CD4-positive, CD25-positive, alpha-beta regulatory T cell (primary cell): ENCODE data around the gene DNAI2. TPM values are rescaled to one million over a fixed set of nuclear protein-coding genes. Genes with fewer than 3 reads are reported as not detected.

Experiments used
- ATAC-seq, 2 donors: fragments of 150-1000 bp; cut with Tn5 transposase; one replicate each; pipeline ENCODE4 v1.10.0; 2021; ENCODE audit warnings: low read depth in 2 of 2, moderate number of reproducible peaks in 2 of 2, moderate library complexity in 1 of 2
- DNase-seq, 3 donors: peaks; one replicate each; pipeline versions ENCODE4 v3.0.0 to v3.0.0-alpha.2; 2012 to 2022; ENCODE audit warnings: mixed read lengths in 1 of 3
- H3K27ac ChIP-seq: one replicate; pipeline ENCODE4 v1.7.0; 2013; ENCODE audit warnings: mild to moderate bottlenecking, low read length; ENCODE audit not compliant: insufficient read depth, poor library complexity, severe bottlenecking
- H3K27me3 ChIP-seq: one replicate; pipeline ENCODE4 v1.7.0; 2013; ENCODE audit warnings: low read length; ENCODE audit not compliant: control insufficient read depth, insufficient read depth
- H3K36me3 ChIP-seq: one replicate; pipeline ENCODE4 v1.7.0; 2013; ENCODE audit warnings: mild to moderate bottlenecking, low read length, moderate library complexity; ENCODE audit not compliant: control insufficient read depth, insufficient read depth
- H3K4me1 ChIP-seq: 2 replicates; pipeline ENCODE4 v1.7.0; 2013; ENCODE audit warnings: mild to moderate bottlenecking, low read length; ENCODE audit not compliant: insufficient read depth, control insufficient read depth, poor library complexity, severe bottlenecking
- H3K4me3 ChIP-seq: one replicate; pipeline ENCODE4 v1.7.0; 2013; ENCODE audit warnings: low read depth, mild to moderate bottlenecking, low read length, moderate library complexity
- H3K9me3 ChIP-seq, 2 experiments: 1 replicate in 1 of 2; 2 replicates in 1 of 2; pipeline ENCODE4 v1.7.0; 2013; ENCODE audit warnings: low read length in 2 of 2, mild to moderate bottlenecking in 1 of 2, moderate library complexity in 1 of 2; ENCODE audit not compliant: control insufficient read depth in 2 of 2
- H3K27ac Mint-ChIP-seq, 3 donors: one replicate each; pipeline ENCODE4 v1.8.0; 2020 to 2022; ENCODE audit warnings: mild to moderate bottlenecking in 3 of 3, mixed read lengths in 3 of 3, moderate library complexity in 2 of 3
- H3K27me3 Mint-ChIP-seq: one replicate; pipeline ENCODE4 v1.8.0; 2022; ENCODE audit warnings: mild to moderate bottlenecking, mixed read lengths
- H3K36me3 Mint-ChIP-seq: one replicate; pipeline ENCODE4 v1.8.0; 2020; ENCODE audit warnings: mixed read lengths
- H3K4me1 Mint-ChIP-seq, 4 donors: one replicate each; pipeline ENCODE4 v1.8.0; 2020 to 2022; ENCODE audit warnings: mixed read lengths in 4 of 4, mild to moderate bottlenecking in 1 of 4
- H3K4me3 Mint-ChIP-seq, 4 donors: one replicate each; pipeline ENCODE4 v1.8.0; 2020 to 2022; ENCODE audit warnings: mild to moderate bottlenecking in 4 of 4, mixed read lengths in 4 of 4, moderate library complexity in 3 of 4
- H3K9me3 Mint-ChIP-seq, 7 donors: one replicate each; pipeline ENCODE4 v1.8.0; 2020 to 2022; ENCODE audit warnings: mixed read lengths in 7 of 7, mild to moderate bottlenecking in 3 of 7, moderate library complexity in 2 of 7
- polyA plus RNA-seq, 4 donors: library from polyadenylated mRNA; unstranded; fragments of 300-500 nt; fragmentation: Illumina TruSeq; gene quantifications; one replicate each; pipeline ENCODE4 v1.2.3, GENCODE V29; 2021
- total RNA-seq: library from RNA; stranded (reverse); gene quantifications from one replicate; pipeline ENCODE4 v1.2.3, GENCODE V29; 2022

Gene DNAI2
- total and polyA plus RNA-seq, 5 donors from 2014 or later = 0.10 to 1.5 (median 0.23) TPM; not detected in 2

DNA sequence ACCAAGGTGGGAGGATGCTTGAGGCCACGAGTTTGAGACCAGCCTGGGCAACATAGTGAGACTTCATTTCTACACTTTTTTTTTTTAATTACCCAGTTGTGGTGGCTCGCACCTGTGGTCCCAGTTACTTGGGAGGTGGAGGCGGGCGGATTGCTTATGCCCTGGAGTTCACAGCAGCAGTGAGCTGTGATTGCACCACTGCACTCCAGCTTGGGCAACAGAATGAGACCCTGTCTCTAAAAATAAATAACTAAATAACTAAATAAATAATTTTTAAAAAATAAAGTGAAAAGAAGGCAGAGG, 9.3 kb downstream of the DNAI2 start:
- H3K36me3 Mint-ChIP-seq = peaks cover 5% of the 10 kb centered on the region
- H3K27ac ChIP-seq = peak overlapping the region; percentile 84
- H3K4me1 ChIP-seq = peaks cover 64% of the 10 kb centered on the region
- H3K27me3 ChIP-seq = no peaks in the 10 kb centered on the region
- H3K27me3 Mint-ChIP-seq = no peaks in the 10 kb centered on the region
- H3K9me3 ChIP-seq = no peaks in the 10 kb centered on the region
- no peak for DNase-seq
- H3K27ac Mint-ChIP-seq = peak overlapping the region; percentile 99 to 100 (median 99)
- no peak for ATAC-seq
- peak overlapping the region; percentile 74 to 88 (median 80) for H3K4me3 Mint-ChIP-seq
- H3K36me3 ChIP-seq = no peaks in the 10 kb centered on the region
- peaks cover 15 to 76% (median 40%) of the 10 kb centered on the region in 4 donors for H3K4me1 Mint-ChIP-seq
- peaks cover 0 to 2% (median 0%) of the 10 kb centered on the region in 7 donors for H3K9me3 Mint-ChIP-seq
- H3K4me3 ChIP-seq = peak overlapping the region; percentile 29

DNA sequence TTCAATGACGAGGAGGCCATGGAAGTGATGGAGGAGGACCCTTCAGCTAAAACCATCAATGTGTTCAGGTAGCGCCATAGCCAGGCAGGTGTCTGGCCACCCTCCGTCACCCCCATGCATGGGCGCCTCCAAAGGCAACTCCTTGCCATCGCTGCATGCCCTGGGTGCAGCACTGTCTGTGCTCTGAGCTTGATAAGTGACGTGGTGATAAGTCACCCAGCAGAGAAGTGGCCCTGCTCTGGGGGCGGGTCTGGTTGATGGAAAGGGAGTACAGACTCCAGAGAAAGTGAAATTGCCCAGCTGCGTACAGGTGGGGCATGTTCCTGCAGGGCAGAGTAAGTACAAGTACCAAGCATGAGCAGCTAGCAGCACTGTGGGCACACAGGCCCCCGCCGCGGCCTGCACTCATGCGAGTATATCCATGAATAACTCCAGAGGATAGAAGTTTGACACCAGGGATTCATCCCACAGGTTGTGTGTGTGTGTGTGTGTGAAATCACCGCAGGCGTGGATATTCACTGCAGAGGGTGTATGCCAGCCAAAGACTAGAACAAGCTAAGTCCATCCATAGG, 13.1 kb downstream of the DNAI2 start:
- Mint-ChIP-seq H3K36me3 (peaks cover 5% of the 10 kb centered on the region), H3K4me1 (peaks cover 9 to 59% (median 36%) of the 10 kb centered on the region in 4 donors), H3K9me3 (peaks cover 0 to 2% (median 0%) of the 10 kb centered on the region in 7 donors), H3K27me3 (no peaks in the 10 kb centered on the region), H3K27ac (peak overlapping the region in 2 of 3 donors; percentile 44 to 80), H3K4me3 (no peak overlapping the region)
- Histone ChIP-seq H3K4me3 (no peak overlapping the region), H3K9me3 (no peaks in the 10 kb centered on the region), H3K27me3 (no peaks in the 10 kb centered on the region), H3K36me3 (no peaks in the 10 kb centered on the region), H3K4me1 (peaks cover 36% of the 10 kb centered on the region), H3K27ac (no peak overlapping the region)
- ATAC-seq (no peak), DNase-seq (no peak)

DNA sequence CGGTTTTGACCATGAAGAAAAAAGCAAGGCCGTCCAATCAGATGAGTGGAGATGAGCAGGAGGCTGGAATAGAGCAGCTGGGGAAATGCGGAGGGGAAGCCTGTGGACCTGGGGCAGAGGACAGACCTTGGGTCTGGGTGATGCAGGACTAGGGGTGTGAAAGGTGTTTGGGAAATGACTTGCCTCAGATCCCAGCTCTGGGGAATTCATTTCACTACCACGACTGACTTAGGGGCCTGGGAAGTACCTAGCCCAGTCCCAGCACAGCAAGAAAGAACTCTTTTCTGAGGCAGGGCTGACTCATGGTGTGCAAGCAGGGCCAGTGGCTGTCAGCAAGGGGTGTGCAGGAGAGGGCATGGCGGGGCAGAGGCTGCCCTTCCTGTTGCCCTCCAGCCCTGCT, 14.8 kb downstream of the DNAI2 start:
- no peak for DNase-seq
- no peaks in the 10 kb centered on the region for H3K27me3 ChIP-seq
- H3K4me1 ChIP-seq = peaks cover 19% of the 10 kb centered on the region
- no peaks in the 10 kb centered on the region for H3K27me3 Mint-ChIP-seq
- H3K27ac ChIP-seq = no peak overlapping the region
- no peaks in the 10 kb centered on the region for H3K9me3 ChIP-seq
- no peaks in the 10 kb centered on the region for H3K36me3 ChIP-seq
- no peak overlapping the region for H3K4me3 ChIP-seq
- no peaks in the 10 kb centered on the region for H3K36me3 Mint-ChIP-seq
- H3K9me3 Mint-ChIP-seq = no peaks in the 10 kb centered on the region
- ATAC-seq = no peak
- H3K27ac Mint-ChIP-seq = peak overlapping the region; percentile 34 to 87 (median 56)
- H3K4me1 Mint-ChIP-seq = peaks cover 5 to 45% (median 28%) of the 10 kb centered on the region in 4 donors
- no peak overlapping the region for H3K4me3 Mint-ChIP-seq

DNA sequence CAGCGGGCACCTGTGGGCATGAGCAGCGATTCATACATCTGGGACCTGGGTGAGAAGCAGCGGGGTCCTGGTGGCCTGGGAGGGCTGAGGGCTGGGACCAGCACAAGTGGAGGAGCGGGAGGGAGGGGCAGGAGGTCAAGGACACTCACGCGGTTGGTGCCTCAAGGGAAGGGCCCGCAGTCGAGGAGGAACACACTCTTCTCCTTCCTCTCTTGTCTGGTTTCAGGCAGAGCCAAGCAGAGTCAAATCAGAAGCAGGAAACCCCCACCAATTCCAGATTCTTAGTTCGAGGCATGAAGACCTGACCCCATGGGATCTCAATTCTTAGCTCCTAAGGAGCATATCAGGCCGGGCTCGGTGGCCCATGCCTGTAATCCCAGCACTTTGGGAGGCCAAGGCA, 15.7 kb downstream of the DNAI2 start:
- no peak overlapping the region for H3K27ac ChIP-seq
- Mint-ChIP-seq H3K9me3 (peaks cover 0 to under 1% (median 0%) of the 10 kb centered on the region in 7 donors), H3K27ac (peak overlapping the region in 1 of 3 donors; percentile 23), H3K4me1 (peaks cover 5 to 45% (median 24%) of the 10 kb centered on the region in 4 donors), H3K36me3 (no peaks in the 10 kb centered on the region), H3K27me3 (no peaks in the 10 kb centered on the region), H3K4me3 (no peak overlapping the region)
- H3K4me1 ChIP-seq = peaks cover 10% of the 10 kb centered on the region
- no peak overlapping the region for H3K4me3 ChIP-seq
- no peak for DNase-seq
- ATAC-seq = no peak
- no peaks in the 10 kb centered on the region for H3K27me3 ChIP-seq
- no peaks in the 10 kb centered on the region for H3K9me3 ChIP-seq
- no peaks in the 10 kb centered on the region for H3K36me3 ChIP-seq

DNA sequence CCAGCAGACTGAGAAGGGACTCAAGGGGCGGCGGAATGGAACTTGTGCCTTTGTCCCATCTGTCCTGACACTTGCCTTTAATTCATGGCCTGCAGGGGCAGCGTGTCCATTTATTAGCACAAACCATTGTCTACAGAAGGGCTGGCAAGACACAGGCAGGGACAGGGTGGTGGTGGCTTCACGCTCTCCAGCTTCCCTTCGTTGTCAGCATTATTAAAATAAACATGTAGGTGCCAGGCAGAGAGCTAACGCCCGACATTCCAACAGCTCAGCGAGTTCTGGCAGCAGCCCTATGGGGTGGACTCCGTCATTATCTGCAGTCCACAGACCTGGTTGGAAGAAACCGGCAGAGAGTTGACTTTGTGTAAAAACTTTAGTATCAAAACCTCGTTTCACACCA, 16.3 kb downstream of the DNAI2 start:
- Histone ChIP-seq H3K27ac (no peak overlapping the region), H3K27me3 (no peaks in the 10 kb centered on the region)
- H3K27me3 Mint-ChIP-seq = no peaks in the 10 kb centered on the region

DNA sequence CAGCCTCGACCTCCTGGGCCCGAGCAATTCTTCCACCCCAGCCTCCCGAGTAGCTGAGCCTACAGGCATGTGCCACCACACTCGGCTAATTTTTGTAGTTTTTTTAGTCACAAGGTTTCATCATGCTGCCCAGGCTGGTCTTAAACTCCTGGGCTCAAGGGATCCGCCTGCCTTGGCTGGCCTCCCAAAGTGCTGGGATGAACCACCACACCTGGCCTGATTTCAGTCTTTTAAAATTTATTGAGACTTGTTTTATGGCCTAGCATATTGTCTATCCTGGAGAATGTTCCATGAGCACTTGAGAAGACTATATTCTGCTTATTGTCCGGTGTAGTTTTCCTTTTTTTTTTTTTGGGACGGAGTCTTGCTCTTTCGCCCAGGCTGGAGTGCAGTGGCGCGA, 18.5 kb downstream of the DNAI2 start:
- Mint-ChIP-seq H3K36me3 (no peaks in the 10 kb centered on the region), H3K4me1 (peaks cover 4 to 40% (median 25%) of the 10 kb centered on the region in 4 donors), H3K27me3 (no peaks in the 10 kb centered on the region), H3K9me3 (peaks cover 0 to 2% (median 0%) of the 10 kb centered on the region in 7 donors), H3K4me3 (no peak overlapping the region), H3K27ac (peak overlapping the region in 2 of 3 donors; percentile 20 to 56)
- peaks cover 11% of the 10 kb centered on the region for H3K4me1 ChIP-seq
- H3K4me3 ChIP-seq = no peak overlapping the region
- no peak overlapping the region for H3K27ac ChIP-seq
- DNase-seq (no peak), ATAC-seq (no peak)
- no peaks in the 10 kb centered on the region for H3K27me3 ChIP-seq
- H3K9me3 ChIP-seq = no peaks in the 10 kb centered on the region
- H3K36me3 ChIP-seq = no peaks in the 10 kb centered on the region

More for the DNA sequence above, 16.3 kb downstream of the DNAI2 start:
- no peaks in the 10 kb centered on the region for H3K9me3 ChIP-seq
- Mint-ChIP-seq H3K4me3 (no peak overlapping the region), H3K9me3 (peaks cover 0 to 2% (median 0%) of the 10 kb centered on the region in 7 donors), H3K4me1 (peaks cover 5 to 39% (median 21%) of the 10 kb centered on the region in 4 donors), H3K36me3 (no peaks in the 10 kb centered on the region), H3K27ac (peak overlapping the region in 1 of 3 donors; percentile 69)
- ATAC-seq (no peak), DNase-seq (no peak)
- H3K4me3 ChIP-seq = no peak overlapping the region
- H3K4me1 ChIP-seq = peaks cover 4% of the 10 kb centered on the region
- H3K36me3 ChIP-seq = no peaks in the 10 kb centered on the region

DNA sequence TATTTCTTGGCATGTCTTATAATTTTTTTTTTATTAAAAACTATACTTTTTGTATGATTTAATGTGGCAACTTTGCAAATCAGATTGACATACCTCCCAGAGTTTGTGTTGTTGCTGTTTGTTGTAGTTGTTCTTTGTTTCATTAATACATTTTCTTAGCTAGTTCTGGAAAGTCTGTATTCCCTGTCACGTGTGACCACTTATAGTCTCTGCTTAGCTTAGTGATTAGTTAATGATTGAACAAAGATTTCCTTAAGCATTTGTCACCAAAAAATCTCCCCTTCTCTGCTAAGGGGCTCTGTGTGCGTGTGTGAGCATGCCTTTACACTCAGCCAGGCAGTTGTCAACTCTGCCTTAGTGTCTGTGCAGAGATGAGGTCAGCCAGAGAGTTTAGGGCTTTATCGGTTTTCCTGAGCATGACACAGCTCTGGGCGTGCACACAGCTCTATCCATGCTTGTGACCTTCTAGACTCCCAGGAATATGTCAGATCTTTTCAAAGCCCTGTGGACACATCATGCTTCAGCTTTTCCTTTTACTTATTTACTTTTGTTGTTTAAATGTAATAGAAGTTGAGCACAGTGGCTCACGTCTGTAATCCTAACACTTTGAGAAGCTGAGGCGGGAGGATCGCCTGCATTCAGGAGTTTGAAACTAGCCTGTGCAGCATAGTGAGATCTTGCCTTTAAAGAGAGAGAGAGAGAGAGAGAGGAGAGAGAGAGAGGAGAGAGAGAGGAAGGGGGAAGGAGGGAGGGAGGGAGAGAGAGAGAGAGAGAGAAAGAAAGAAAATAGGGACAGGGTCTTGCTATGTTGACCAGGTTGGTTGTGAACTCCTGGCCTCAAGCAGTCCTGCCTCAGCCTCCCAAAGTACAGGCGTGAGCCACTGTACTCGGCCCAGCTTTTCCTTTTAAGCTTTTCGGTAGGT, 21.9 kb downstream of the DNAI2 start:
- no peaks in the 10 kb centered on the region for H3K27me3 Mint-ChIP-seq
- Histone ChIP-seq H3K4me1 (peaks cover 11% of the 10 kb centered on the region), H3K27me3 (no peaks in the 10 kb centered on the region), H3K36me3 (no peaks in the 10 kb centered on the region), H3K9me3 (no peaks in the 10 kb centered on the region), H3K4me3 (no peak overlapping the region), H3K27ac (no peak overlapping the region)
- DNase-seq (no peak), ATAC-seq (no peak)
- H3K27ac Mint-ChIP-seq = peak overlapping the region in 2 of 3 donors; percentile 60 to 62
- peaks cover 4 to 33% (median 23%) of the 10 kb centered on the region in 4 donors for H3K4me1 Mint-ChIP-seq
- no peak overlapping the region for H3K4me3 Mint-ChIP-seq
- H3K9me3 Mint-ChIP-seq = peaks cover 0 to 2% (median 0%) of the 10 kb centered on the region in 7 donors
- no peaks in the 10 kb centered on the region for H3K36me3 Mint-ChIP-seq
